GM12864 (cell line): ENCODE measurements around the gene CCL8.

Experiments used
- DNase-seq: peaks from one replicate; pipeline ENCODE4 v3.0.0-alpha.2; 2011; ENCODE audit warnings: low read depth
- H3K4me3 ChIP-seq: 2 replicates; pipeline ENCODE4 v1.5.1; 2011; ENCODE audit warnings: mild to moderate bottlenecking, low read depth, low read length, control low read depth
- CTCF ChIP-seq: IDR thresholded peaks from 2 replicates; pipeline ENCODE4 v1.5.1; 2011; ENCODE audit warnings: low read depth, mild to moderate bottlenecking, moderate library complexity, low read length, control low read depth, inconsistent platforms; ENCODE audit errors: missing control alignments

Gene CCL8

GRCh38 chr17:34290586-34290985 lies 28.6 kb upstream of the CCL8 start:
- no peak for DNase-seq
- no peak overlapping the region for H3K4me3 ChIP-seq
- TF ChIP-seq CTCF: no peak

- H3K4me3 ChIP-seq: no peak overlapping the region
- no peak for DNase-seq
- no peak for TF ChIP-seq CTCF
These were observed 27.4 kb upstream of the CCL8 start for GRCh38 chr17:34291721-34292348.

- TF ChIP-seq CTCF: no peak
These were observed 20.2 kb upstream of the CCL8 start for GRCh38 chr17:34299027-34299426.

DNA sequence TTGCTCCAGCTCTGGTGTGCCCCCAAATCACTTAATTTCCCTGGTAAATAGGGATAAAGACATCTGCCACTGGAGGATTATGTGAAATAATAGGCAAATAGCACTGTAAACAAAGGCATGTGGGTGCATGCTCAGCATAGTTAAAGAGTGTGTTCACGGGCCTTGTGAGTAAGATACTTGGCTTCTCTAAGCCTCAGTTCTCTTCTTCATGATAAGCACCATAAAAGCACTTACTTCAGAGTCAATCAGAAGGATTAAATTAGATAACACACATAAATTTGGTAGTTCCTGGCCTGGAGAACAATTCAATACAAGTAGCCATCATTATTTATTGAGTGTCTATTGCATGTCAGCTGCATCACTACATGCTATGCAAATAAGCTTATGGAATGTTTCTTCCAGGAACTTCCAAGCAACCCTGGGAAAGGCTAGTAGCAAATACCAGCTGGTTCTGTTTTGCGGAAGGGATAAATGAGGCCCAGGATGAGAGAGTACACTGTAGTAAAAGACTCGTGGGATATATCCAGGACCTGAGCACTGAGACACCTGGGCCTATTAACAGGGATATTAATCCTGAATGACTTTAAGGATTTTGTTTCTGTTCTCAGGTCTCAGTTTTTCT lies 19.2 kb upstream of the CCL8 start:
- H3K4me3 ChIP-seq: no peak overlapping the region
- TF ChIP-seq CTCF: no peak
- DNase-seq: no peak

More at GRCh38 chr17:34299027-34299426, 20.2 kb upstream of the CCL8 start:
- DNase-seq: no peak
- H3K4me3 ChIP-seq: no peak overlapping the region

DNA sequence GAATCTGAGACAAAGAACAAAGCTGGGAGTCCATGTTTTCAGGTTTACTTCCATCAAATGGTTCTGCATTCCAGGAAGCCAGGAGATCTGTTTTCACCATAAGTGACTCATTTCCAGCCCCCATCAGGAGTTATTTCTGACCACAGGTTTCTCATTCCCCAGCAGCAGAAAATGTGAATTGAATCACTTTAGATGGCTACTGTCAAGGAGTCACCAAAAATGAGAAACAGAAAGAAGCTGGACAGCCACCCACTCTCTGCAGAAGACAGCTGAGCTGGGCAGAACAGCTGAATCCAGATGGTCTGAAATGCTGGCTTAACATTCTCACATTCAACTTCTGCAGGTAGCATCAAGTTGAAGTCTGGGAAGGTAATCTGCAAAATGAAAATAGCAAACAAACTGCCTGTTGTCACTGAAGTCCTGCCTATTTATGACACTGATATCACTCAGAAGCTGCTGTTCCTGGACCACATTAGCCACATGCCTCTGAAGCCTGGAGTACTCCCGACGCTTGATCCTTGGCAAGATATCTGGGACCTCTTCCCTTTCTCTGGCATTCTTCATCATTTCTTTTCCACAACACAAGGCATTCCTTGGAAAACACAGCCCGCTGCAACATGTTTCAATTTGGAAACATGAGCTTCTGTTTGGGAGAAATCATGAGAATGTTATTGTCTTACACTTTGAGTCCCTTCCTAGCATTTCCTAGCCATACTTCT lies 18.4 kb upstream of the CCL8 start:
- no peak for DNase-seq
- no peak for TF ChIP-seq CTCF

GRCh38 chr17:34301986-34302385 lies 17.2 kb upstream of the CCL8 start:
- H3K4me3 ChIP-seq: no peak overlapping the region
- TF ChIP-seq CTCF: no peak
- DNase-seq: no peak

More for the DNA sequence above, 18.4 kb upstream of the CCL8 start:
- no peak overlapping the region for H3K4me3 ChIP-seq
